Measurements from ENCODE around the gene GPC5. TPM values are rescaled to one million over a fixed set of nuclear protein-coding genes. Genes with fewer than 3 reads are reported as not detected.

GPC5 gene
- total and polyA plus RNA-seq, 11 donors = 0.14 to 2.9 (median 0.84) TPM; not detected in 1

- ATAC-seq = no peak
- no peak for TF ChIP-seq POLR2A (IDR thresholded peaks at IDR 0.05)
- no peak for TF ChIP-seq CTCF (IDR thresholded peaks at IDR 0.05)
- intact Hi-C loops (cut with DNase I) = no loop called here
- H3K27ac ChIP-seq = no peak overlapping the region
- WGBS, 4 donors = 35 to 48% (median 41%) methylated on average over 4 of the region's 4 CpGs
- H3K36me3 ChIP-seq = no peaks in the 10 kb centered on the region
- no peaks in the 10 kb centered on the region for H3K27me3 ChIP-seq
- H3K4me3 ChIP-seq = no peak overlapping the region
- H3K9me3 ChIP-seq = peaks cover 0 to 3% (median 0%) of the 10 kb centered on the region in 12 donors
- DNase-seq = no peak
- no peaks in the 10 kb centered on the region for H3K4me1 ChIP-seq
These were observed 699.0 kb downstream of the GPC5 start for GRCh38 chr13:92097337-92097903.

GRCh38 chr13:92101801-92102200 lies 703.4 kb downstream of the GPC5 start:
- no peak overlapping the region for H3K27ac ChIP-seq
- TF ChIP-seq POLR2A (IDR thresholded peaks at IDR 0.05) = no peak
- TF ChIP-seq CTCF (IDR thresholded peaks at IDR 0.05) = no peak
- no peak for ATAC-seq
- no peaks in the 10 kb centered on the region for H3K4me1 ChIP-seq
- intact Hi-C loops (cut with DNase I) = no loop called here
- no peaks in the 10 kb centered on the region for H3K36me3 ChIP-seq
- H3K9me3 ChIP-seq = peaks cover 0 to 3% (median 0%) of the 10 kb centered on the region in 12 donors
- H3K27me3 ChIP-seq = no peaks in the 10 kb centered on the region
- no peak for DNase-seq
- no peak overlapping the region for H3K4me3 ChIP-seq

DNA sequence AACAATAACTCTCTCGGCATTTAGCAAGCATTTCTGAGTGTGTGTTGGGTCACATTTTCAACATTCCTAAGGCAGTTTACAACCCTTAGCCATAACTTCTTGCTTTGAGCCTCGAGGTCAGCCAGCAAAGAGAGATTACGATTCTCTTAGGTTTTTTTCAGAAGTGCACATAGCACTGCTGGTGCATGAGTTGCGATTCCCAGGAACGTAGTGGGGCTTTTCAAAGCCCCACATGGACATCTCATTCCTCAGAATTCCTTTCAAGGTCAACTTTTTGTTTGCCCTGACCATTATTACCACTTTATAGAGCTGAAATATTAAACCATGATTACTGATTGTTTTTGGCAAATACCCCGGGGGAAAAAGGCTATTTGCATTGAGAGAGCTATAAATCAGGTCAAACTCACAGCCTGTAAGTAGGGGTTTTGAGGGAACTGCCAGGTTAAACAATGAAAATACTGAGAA lies 705.3 kb downstream of the GPC5 start:
- intact Hi-C loops (cut with DNase I) = no loop called here
- Histone ChIP-seq H3K9me3 (no peaks in the 10 kb centered on the region), H3K27ac (no peak overlapping the region), H3K4me3 (no peak overlapping the region), H3K27me3 (no peaks in the 10 kb centered on the region), H3K36me3 (no peaks in the 10 kb centered on the region), H3K4me1 (no peaks in the 10 kb centered on the region)
- DNase-seq = no peak
- ATAC-seq = no peak
- TF ChIP-seq CTCF (IDR thresholded peaks at IDR 0.05) = no peak
- no peak for TF ChIP-seq POLR2A (IDR thresholded peaks at IDR 0.05)
- WGBS, 4 donors = 48 to 63% (median 54%) methylated on average over 6 of the region's 6 CpGs

DNA sequence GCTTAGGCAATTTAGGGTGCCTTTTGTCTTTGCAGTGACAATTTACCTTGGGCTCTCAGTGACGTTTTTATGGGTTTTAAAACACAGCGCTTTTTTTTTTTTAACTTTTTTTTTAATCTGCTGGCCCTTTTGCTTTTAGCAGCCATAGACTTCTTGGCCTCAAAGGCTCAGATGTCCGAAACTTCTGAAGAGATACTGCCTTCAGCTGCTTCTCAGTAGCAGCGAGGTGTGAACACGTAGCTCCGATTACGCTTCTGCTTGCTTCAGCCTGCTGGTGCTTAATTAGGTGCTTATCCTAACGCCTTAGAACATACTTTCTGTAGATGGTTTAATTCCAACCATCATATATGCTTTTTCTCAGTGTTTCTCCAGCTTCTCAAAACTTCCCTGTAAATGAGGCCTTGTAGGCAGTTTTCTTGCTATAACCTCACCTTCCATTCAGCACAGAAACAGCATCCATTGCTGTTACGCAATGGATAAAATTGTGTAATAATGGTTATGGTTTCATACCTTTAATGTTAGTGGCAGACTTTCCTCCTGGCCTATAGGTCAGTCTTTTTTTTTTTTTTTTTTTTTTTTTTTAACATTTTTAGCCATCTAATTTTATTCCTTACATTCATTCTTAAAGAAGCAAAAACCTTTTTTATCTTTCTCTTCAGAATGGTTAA lies 723.9 kb downstream of the GPC5 start:
- Histone ChIP-seq H3K27me3 (no peaks in the 10 kb centered on the region), H3K27ac (no peak overlapping the region), H3K4me1 (no peaks in the 10 kb centered on the region), H3K9me3 (no peaks in the 10 kb centered on the region), H3K4me3 (no peak overlapping the region), H3K36me3 (no peaks in the 10 kb centered on the region)
- intact Hi-C loops (cut with DNase I) = no loop called here
- 54 to 65% (median 61%) methylated on average over 9 of the region's 9 CpGs for WGBS, 4 donors
- DNase-seq = no peak
- TF ChIP-seq CTCF (IDR thresholded peaks at IDR 0.05) (no peak), POLR2A (IDR thresholded peaks at IDR 0.05) (no peak)
- no peak for ATAC-seq
